A673 (cell line): ENCODE measurements around the gene SCN3B. TPM values are rescaled to one million over a fixed set of nuclear protein-coding genes. Genes with fewer than 3 reads are reported as not detected.

ENCODE experiments used
- BruUV-seq: library from RNA; stranded (reverse); fragments of 400-500 nt; replicated peaks from 2 replicates; lab custom pipeline; 2021; lab: Mats Ljungman, UMichigan
- CTCF ChIA-PET: fragments of 300-600 bp; sonication (Branson Sonifier 250); formaldehyde crosslinking; loops from one replicate; lab custom pipeline; 2022; ENCODE audit warnings: antibody characterized with exemption; lab: Charles Lee
- POLR2A ChIA-PET: fragments of 300-600 bp; sonication (Branson Sonifier 250); formaldehyde crosslinking; loops from one replicate; lab custom pipeline; 2022; ENCODE audit warnings: antibody characterized with exemption; ENCODE audit not compliant: low non-redundant PET; lab: Charles Lee
- DNase-seq: peaks from one replicate; pipeline ENCODE4 v3.0.0-alpha.2; 2015; ENCODE audit warnings: low spot score
- H3K27ac ChIP-seq: fragments of 200-600 bp; sonication (generic); 2 replicates; pipeline ENCODE4 v1.5.1; 2016; ENCODE audit warnings: mixed run types, low read depth, mild to moderate bottlenecking, mixed read lengths, antibody characterized with exemption, low read length; ENCODE audit not compliant: poor library complexity, severe bottlenecking
- H3K27me3 ChIP-seq: fragments of 200-600 bp; sonication (generic); replicated peaks from 2 replicates; pipeline ENCODE4 v1.6.1; 2017; ENCODE audit warnings: mixed run types, low read depth, mild to moderate bottlenecking, mixed read lengths, antibody characterized with exemption, low read length; ENCODE audit not compliant: insufficient read depth, poor library complexity
- H3K36me3 ChIP-seq: fragments of 200-600 bp; sonication (generic); 2 replicates; pipeline ENCODE4 v1.6.1; 2016; ENCODE audit warnings: mixed run types, mild to moderate bottlenecking, mixed read lengths, antibody characterized with exemption, low read length; ENCODE audit not compliant: insufficient read depth, poor library complexity, severe bottlenecking
- H3K4me1 ChIP-seq: fragments of 200-600 bp; sonication (generic); 2 replicates; pipeline ENCODE4 v1.6.1; 2017; ENCODE audit warnings: mixed run types, mild to moderate bottlenecking, mixed read lengths, antibody characterized with exemption, low read length; ENCODE audit not compliant: insufficient read depth, poor library complexity, severe bottlenecking
- H3K4me3 ChIP-seq: fragments of 200-600 bp; sonication (generic); 2 replicates; pipeline ENCODE4 v1.5.1; 2016; ENCODE audit warnings: low read depth, mixed run types, mild to moderate bottlenecking, mixed read lengths, low read length; ENCODE audit not compliant: poor library complexity, severe bottlenecking
- H3K9me3 ChIP-seq: fragments of 200-600 bp; sonication (generic); 2 replicates; pipeline ENCODE4 v1.6.1; 2016; ENCODE audit warnings: mixed run types, low read depth, mild to moderate bottlenecking, mixed read lengths, antibody characterized with exemption, low read length; ENCODE audit not compliant: poor library complexity, severe bottlenecking
- CTCF ChIP-seq: fragments of 300-800, 200-600 bp; sonication (generic); conservative IDR thresholded peaks from 2 replicates; pipeline ENCODE4 v1.5.1; 2017; ENCODE audit warnings: low read depth, mild to moderate bottlenecking, antibody characterized with exemption, low read length, moderate library complexity, mixed read lengths
- EZH2 ChIP-seq: fragments of 200-600 bp; sonication (generic); IDR thresholded peaks from 2 replicates; pipeline ENCODE4 v1.6.1; 2017; ENCODE audit warnings: borderline replicate concordance, low read depth, mild to moderate bottlenecking, mixed read lengths, antibody characterized with exemption, low read length; ENCODE audit not compliant: poor library complexity, severe bottlenecking
- intact Hi-C: fragments of 100-400 bp; cut with micrococcal nuclease; formaldehyde crosslinking; loops from one replicate; pipeline ENCODE4 v1.10.0; 2022; ENCODE audit not compliant: unreplicated experiment
- total RNA-seq: library from RNA; stranded (reverse); gene quantifications from 2 replicates; pipeline ENCODE4 v1.2.3, GENCODE V29; 2021

SCN3B gene
- total RNA-seq, 1 experiment from 2014 or later: 0.13 TPM

- CTCF ChIA-PET: no interaction called here
- TF ChIP-seq CTCF (no peak), EZH2 (no peak)
- Histone ChIP-seq H3K4me3 (no peak overlapping the region), H3K27me3 (no peaks in the 10 kb centered on the region), H3K4me1 (no peaks in the 10 kb centered on the region), H3K36me3 (no peaks in the 10 kb centered on the region), H3K27ac (no peak overlapping the region), H3K9me3 (no peaks in the 10 kb centered on the region)
- no TSS peak for BruUV-seq
- intact Hi-C loops: no loop called here
- DNase-seq: no peak
- POLR2A ChIA-PET: no interaction called here
Measured at GRCh38 chr11:123624974-123625373, 29.4 kb downstream of the SCN3B start.

- intact Hi-C loops: no loop called here
- Histone ChIP-seq H3K27me3 (no peaks in the 10 kb centered on the region), H3K27ac (no peak overlapping the region), H3K4me1 (no peaks in the 10 kb centered on the region), H3K9me3 (no peaks in the 10 kb centered on the region), H3K4me3 (no peak overlapping the region), H3K36me3 (no peaks in the 10 kb centered on the region)
- no TSS peak for BruUV-seq
- CTCF ChIA-PET: no interaction called here
- POLR2A ChIA-PET: no interaction called here
- DNase-seq: no peak
- TF ChIP-seq EZH2 (no peak), CTCF (no peak)
Measured at GRCh38 chr11:123622576-123622975, 31.8 kb downstream of the SCN3B start.

- CTCF ChIA-PET: interaction anchor here (0.7 kb wide), 1 partner anchor 59 kb away, joined by 5 read pairs; no protein-coding TSS in a partner anchor
- Histone ChIP-seq H3K4me1 (no peaks in the 10 kb centered on the region), H3K36me3 (no peaks in the 10 kb centered on the region), H3K9me3 (no peaks in the 10 kb centered on the region), H3K27ac (no peak overlapping the region), H3K4me3 (no peak overlapping the region), H3K27me3 (no peaks in the 10 kb centered on the region)
- peak; percentile 25 for DNase-seq
- intact Hi-C loops: no loop called here
- POLR2A ChIA-PET: no interaction called here
- no TSS peak for BruUV-seq
- TF ChIP-seq EZH2 (no peak), CTCF (no peak)
Measured at GRCh38 chr11:123616505-123617198, 37.8 kb downstream of the SCN3B start.
